Cardiac muscle cell (in vitro differentiated cells and primary cell): ENCODE data around the gene MYCT1. TPM values are rescaled to one million over a fixed set of nuclear protein-coding genes. Genes with fewer than 3 reads are reported as not detected.
"Not testable (repeated sequence)": the region's sequence is repeated elsewhere in the genome, so short reads cannot be mapped to it uniquely, and the experiment has no call there.

ENCODE experiments used
- DNase-seq, 2 donors: peaks; one replicate each; pipeline versions ENCODE4 v3.0.0 to v3.0.0-alpha.2; 2010 to 2017; ENCODE audit warnings: low read depth in 1 of 2, low spot score in 1 of 2
- H3K27ac ChIP-seq: fragments of 200-600 bp; sonication (generic); 2 replicates; pipeline ENCODE4 v1.5.1; 2016
- H3K27me3 ChIP-seq: fragments of 200-600 bp; sonication (generic); 2 replicates; pipeline ENCODE4 v1.6.0; 2016; ENCODE audit warnings: control low read depth
- H3K36me3 ChIP-seq: fragments of 200-600 bp; sonication (generic); 2 replicates; pipeline ENCODE4 v1.5.1; 2016; ENCODE audit warnings: control low read depth
- H3K4me1 ChIP-seq: fragments of 200-600 bp; sonication (generic); 2 replicates; pipeline ENCODE4 v1.8.1; 2017; ENCODE audit warnings: low read depth, mild to moderate bottlenecking, mixed run types
- H3K4me3 ChIP-seq: fragments of 200-600 bp; sonication (generic); 2 replicates; pipeline ENCODE4 v1.5.1; 2016; ENCODE audit warnings: mild to moderate bottlenecking
- H3K9me3 ChIP-seq: fragments of 200-600 bp; sonication (generic); 2 replicates; pipeline ENCODE4 v1.5.1; 2017; ENCODE audit warnings: low read depth, mild to moderate bottlenecking, control low read depth
- polyA plus RNA-seq: library from polyadenylated mRNA; unstranded; fragments of >200 nt; fragmentation: Nextera tagmentation; extraction: Ambion mirVana; gene quantifications from 2 replicates; pipeline ENCODE4 v1.2.1, GENCODE V29; 2016
- total RNA-seq: library from RNA; depleted of rRNA; stranded (reverse); fragments of >200 nt; gene quantifications from 2 replicates; pipeline ENCODE4 v1.2.3, GENCODE V29; 2016
- TF ChIP-seq, protein P1 (sequence below): IDR thresholded peaks from 2 replicates; pipeline ENCODE4 v1.5.1; 2012; ENCODE audit warnings: low read depth, mild to moderate bottlenecking, low read length

The MYCT1 gene
- total and polyA plus RNA-seq, 2 experiments from 2014 or later: 0.21 TPM; not detected in 1

DNA sequence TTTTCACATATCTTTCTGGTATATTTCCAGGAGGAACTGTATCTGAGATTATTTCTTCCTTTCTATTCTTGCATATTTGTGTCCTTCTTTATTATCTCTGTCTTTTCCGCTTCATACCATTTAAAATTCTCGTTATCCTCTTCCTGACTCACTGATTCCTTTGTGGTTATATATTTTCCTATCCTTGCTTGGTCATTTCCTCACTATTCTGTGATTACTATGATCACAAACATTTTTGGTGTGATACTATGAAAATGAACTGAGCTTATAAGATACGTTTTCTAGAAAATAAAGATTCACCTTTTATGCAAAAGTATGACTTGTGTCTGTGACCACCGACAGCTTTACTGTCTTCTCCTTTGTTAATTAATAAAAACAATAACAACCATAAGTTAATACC, 26.5 kb upstream of the MYCT1 start:
- Histone ChIP-seq H3K4me3 (no peak overlapping the region), H3K27me3 (no peaks in the 10 kb centered on the region), H3K36me3 (no peaks in the 10 kb centered on the region), H3K4me1 (no peaks in the 10 kb centered on the region), H3K9me3 (no peaks in the 10 kb centered on the region), H3K27ac (no peak overlapping the region)
- DNase-seq: peak in 1 of 2 donors; percentile 47
- TF ChIP-seq, protein P1, sequence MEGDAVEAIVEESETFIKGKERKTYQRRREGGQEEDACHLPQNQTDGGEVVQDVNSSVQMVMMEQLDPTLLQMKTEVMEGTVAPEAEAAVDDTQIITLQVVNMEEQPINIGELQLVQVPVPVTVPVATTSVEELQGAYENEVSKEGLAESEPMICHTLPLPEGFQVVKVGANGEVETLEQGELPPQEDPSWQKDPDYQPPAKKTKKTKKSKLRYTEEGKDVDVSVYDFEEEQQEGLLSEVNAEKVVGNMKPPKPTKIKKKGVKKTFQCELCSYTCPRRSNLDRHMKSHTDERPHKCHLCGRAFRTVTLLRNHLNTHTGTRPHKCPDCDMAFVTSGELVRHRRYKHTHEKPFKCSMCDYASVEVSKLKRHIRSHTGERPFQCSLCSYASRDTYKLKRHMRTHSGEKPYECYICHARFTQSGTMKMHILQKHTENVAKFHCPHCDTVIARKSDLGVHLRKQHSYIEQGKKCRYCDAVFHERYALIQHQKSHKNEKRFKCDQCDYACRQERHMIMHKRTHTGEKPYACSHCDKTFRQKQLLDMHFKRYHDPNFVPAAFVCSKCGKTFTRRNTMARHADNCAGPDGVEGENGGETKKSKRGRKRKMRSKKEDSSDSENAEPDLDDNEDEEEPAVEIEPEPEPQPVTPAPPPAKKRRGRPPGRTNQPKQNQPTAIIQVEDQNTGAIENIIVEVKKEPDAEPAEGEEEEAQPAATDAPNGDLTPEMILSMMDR: no peak

DNA sequence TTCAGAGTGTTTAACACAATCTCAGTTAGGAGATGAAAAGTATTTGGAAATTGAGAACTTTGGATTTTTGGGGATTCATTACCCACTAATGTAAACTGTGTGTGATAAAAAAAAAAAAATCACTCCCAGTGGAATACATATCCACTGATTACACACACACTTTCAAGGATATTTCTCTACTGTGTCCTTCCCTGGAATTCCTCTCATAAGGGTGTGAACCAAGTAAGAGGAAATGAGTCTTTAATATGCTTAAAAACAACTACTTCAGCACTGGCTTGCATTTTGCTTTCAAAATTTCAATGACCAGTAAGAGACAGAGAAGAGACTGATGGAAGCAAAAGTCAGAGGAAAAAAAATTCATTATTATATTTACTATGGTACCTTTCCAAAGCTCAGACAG, 24.5 kb upstream of the MYCT1 start:
- peak in 1 of 2 donors; percentile 18 for DNase-seq
- TF ChIP-seq, protein P1: no peak
- no peak overlapping the region for H3K27ac ChIP-seq
- H3K4me1 ChIP-seq: no peaks in the 10 kb centered on the region
- no peaks in the 10 kb centered on the region for H3K36me3 ChIP-seq
- no peak overlapping the region for H3K4me3 ChIP-seq
- H3K9me3 ChIP-seq: no peaks in the 10 kb centered on the region
- no peaks in the 10 kb centered on the region for H3K27me3 ChIP-seq

DNA sequence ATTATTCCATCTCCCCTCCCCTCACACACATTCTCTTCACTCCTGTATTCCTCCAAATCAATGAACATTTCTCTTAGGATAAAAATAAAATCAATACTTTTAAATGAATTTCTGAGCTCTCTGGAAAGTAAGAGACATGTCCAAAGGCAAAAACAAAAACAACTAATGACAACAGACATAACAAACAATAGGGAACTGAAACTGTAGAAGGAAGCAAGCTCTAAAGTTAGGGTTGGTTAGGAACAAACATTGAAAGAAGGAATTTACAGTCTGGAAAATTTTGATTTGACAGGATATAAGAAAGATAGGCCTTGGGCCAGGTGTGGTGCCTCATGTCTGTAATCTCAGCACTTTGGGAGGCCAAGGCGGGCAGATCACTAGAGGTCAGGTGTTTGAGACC, 17.5 kb upstream of the MYCT1 start:
- TF ChIP-seq, protein P1: no peak
- Histone ChIP-seq H3K4me3 (no peak overlapping the region), H3K27me3 (no peaks in the 10 kb centered on the region), H3K9me3 (no peaks in the 10 kb centered on the region), H3K36me3 (no peaks in the 10 kb centered on the region), H3K27ac (no peak overlapping the region), H3K4me1 (no peaks in the 10 kb centered on the region)
- DNase-seq: no peak

DNA sequence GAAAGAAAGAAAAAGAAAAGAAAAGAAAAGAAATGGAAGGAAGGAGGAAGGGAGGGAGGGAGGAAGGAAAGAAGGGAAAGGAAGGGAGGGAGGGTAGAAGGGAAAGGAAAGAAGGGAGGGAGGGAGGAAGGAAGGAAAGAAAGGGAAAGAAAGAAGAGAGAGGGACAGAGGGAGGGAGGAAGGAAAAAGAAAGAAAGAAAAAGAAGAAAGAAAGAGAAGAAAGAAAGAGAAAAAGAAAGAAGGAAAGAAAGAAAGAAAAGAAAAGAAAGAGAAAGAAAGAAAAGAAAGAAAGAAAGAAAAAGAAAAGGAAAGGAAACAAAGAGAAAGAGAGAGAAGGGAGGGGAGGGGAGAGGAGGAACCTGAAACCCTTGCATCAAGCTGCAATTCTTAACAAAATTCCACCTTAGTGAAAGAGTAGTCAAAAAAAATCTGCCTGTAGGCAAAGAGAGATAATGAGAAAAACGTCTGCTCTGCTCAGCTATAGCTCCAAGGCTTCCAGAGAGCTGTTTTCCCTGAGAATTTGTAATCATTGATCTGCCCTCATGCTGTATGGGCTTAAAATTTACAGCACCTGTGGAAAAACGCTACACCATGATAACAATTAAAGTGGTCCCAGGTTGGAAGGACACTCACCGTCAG, 16.7 kb upstream of the MYCT1 start:
- no peaks in the 10 kb centered on the region for H3K27me3 ChIP-seq
- H3K4me1 ChIP-seq: no peaks in the 10 kb centered on the region
- H3K4me3 ChIP-seq: no peak overlapping the region
- H3K9me3 ChIP-seq: no peaks in the 10 kb centered on the region
- no peak for DNase-seq
- H3K36me3 ChIP-seq: no peaks in the 10 kb centered on the region
- no peak overlapping the region for H3K27ac ChIP-seq
- TF ChIP-seq, protein P1: no peak

DNA sequence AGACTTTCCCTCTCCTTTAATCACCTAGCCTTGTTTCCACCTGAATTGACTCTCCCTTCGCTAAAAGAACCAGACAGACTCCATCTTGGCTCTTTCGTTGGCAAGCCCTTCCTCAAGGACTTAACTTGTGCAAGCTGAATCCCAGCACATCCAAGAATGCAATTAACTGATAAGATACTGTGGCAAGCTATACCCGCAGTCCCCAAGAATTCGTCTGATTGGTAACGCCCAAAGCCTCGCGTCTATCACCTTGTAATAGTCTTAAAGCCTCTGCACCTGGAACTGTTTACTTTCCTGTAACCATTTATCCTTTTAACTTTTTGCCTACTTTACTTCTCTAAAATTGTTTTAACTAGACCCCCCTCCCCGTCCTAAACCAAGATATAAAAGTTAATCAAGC, 15.6 kb upstream of the MYCT1 start:
- no peaks in the 10 kb centered on the region for H3K36me3 ChIP-seq
- H3K4me3 ChIP-seq: no peak overlapping the region
- H3K27ac ChIP-seq: no peak overlapping the region
- TF ChIP-seq, protein P1: no peak
- no peaks in the 10 kb centered on the region for H3K4me1 ChIP-seq
- H3K27me3 ChIP-seq: no peaks in the 10 kb centered on the region
- no peaks in the 10 kb centered on the region for H3K9me3 ChIP-seq
- DNase-seq: no peak

DNA sequence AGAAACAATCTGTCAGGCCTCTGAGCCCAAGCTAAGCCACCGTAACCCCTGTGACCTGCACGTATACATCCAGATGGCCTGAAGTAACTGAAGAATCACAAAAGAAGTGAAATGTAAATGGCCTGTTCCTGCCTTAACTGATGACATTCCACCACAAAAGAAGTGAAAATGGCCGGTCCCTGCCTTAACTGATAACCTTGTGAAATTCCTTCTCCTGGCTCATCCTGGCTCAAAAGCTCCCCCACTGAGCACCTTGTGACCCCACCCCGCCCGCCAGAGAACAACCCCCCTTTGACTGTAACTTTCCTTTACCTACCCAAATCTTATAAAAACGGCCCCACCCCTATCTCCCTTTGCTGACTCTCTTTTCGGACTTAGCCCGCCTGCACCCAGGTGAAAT, 14.8 kb upstream of the MYCT1 start:
- not testable (repeated sequence) for H3K9me3 ChIP-seq, H3K4me1 ChIP-seq, H3K27ac ChIP-seq, H3K27me3 ChIP-seq, H3K36me3 ChIP-seq, H3K4me3 ChIP-seq, DNase-seq
